ENCODE results near the gene DEPDC1B. TPM values are rescaled to one million over a fixed set of nuclear protein-coding genes. Genes with fewer than 3 reads are reported as not detected.

The DEPDC1B gene
- total and polyA plus RNA-seq, 2 of the 4 experiments (the other 2 are of a cell fraction), result 4.4 to 9.3 TPM

DNA sequence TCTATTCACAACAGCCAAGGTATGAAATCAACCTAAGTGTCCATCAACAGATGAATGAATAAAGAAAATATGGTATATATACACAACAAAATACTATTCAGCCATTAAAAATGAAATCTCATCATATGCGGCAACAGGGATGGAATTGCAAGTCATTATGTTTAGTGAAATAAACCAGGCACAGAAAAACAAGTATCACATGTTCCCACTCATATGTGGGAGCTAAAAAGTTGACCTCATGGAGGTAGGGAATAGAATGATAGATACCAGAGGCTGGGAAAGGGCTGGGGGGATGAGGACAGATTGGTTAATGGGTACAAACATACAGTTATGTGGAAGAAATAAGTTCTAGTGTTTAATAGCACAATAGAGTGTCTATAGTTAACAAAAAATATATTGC lies 149.7 kb downstream of the DEPDC1B start:
- H3K36me3 ChIP-seq (ENCODE audit: control insufficient read depth, insufficient read depth, low read length), result no peaks in the 10 kb centered on the region
- CTCF ChIA-PET, result no interaction called here
- H3K56ac ChIP-seq (ENCODE audit: extremely low read depth, insufficient read depth, low read length), result no peak overlapping the region
- in situ Hi-C loops (cut with MboI; ENCODE audit: low sequenced_read_pairs) (no loop called here), dilution Hi-C loops (cut with HindIII; ENCODE audit: low sequenced_read_pairs, unreplicated experiment) (no loop called here), intact Hi-C loops (cut with micrococcal nuclease) (no loop called here)
- H2AK5ac ChIP-seq (ENCODE audit: low read depth, low read length), result no peak overlapping the region
- H2AFZ ChIP-seq (replicated peaks; ENCODE audit: low read length, poor library complexity), result no peak overlapping the region
- no peak overlapping the region for H2BK15ac ChIP-seq (ENCODE audit: low read depth, low read length)
- POLR2A ChIA-PET (ENCODE audit: unreplicated experiment), result no interaction called here
- no peaks in the 10 kb centered on the region for H3K9me3 ChIP-seq (ENCODE audit: control insufficient read depth, insufficient read depth, low read length)
- no peak for DNase-seq
- H4K91ac ChIP-seq (ENCODE audit: insufficient read depth, low read depth, low read length), result no peak overlapping the region
- ATAC-seq (ENCODE audit: low read depth), result no peak
- H3K4me1 ChIP-seq (ENCODE audit: control insufficient read depth, insufficient read depth, low read length), result no peaks in the 10 kb centered on the region
- H3K4me2 ChIP-seq (ENCODE audit: low read depth, low read length), result no peak overlapping the region
- H2BK5ac ChIP-seq (ENCODE audit: low read depth, low read length, poor library complexity, severe bottlenecking), result no peak overlapping the region
- H3K9ac ChIP-seq (ENCODE audit: low read depth, low read length), result no peak overlapping the region
- no peak for TF ChIP-seq NFE2L2 (IDR thresholded peaks at IDR 0.05; ENCODE audit: low read depth, low read length)
- TF ChIP-seq POLR2A (IDR thresholded peaks at IDR 0.05; ENCODE audit: low read depth, low read length), result no peak
- no peak for TF ChIP-seq MAFK (IDR thresholded peaks at IDR 0.05; ENCODE audit: low read depth, low read length)
- no peak for TF ChIP-seq SMC3 (IDR thresholded peaks at IDR 0.05; ENCODE audit: low read depth, low read length)
- no peak for TF ChIP-seq RAD21 (IDR thresholded peaks at IDR 0.05; ENCODE audit: low read length)
- no peak for TF ChIP-seq USF2 (IDR thresholded peaks at IDR 0.05; ENCODE audit: low read depth, low read length)
- TF ChIP-seq BHLHE40 (IDR thresholded peaks at IDR 0.05; ENCODE audit: low read depth, low read length), result no peak
- no peak for TF ChIP-seq CTCF (conservative IDR thresholded peaks at IDR 0.05; ENCODE audit: low read depth, low read length)
- TF ChIP-seq RCOR1 (IDR thresholded peaks at IDR 0.05; ENCODE audit: insufficient replicate concordance, low read length), result no peak
- TF ChIP-seq MXI1 (IDR thresholded peaks at IDR 0.05; ENCODE audit: borderline replicate concordance, low read depth, low read length), result no peak
- no peak for TF ChIP-seq FOS (IDR thresholded peaks at IDR 0.05; ENCODE audit: low read depth, low read length)
- no peak for TF ChIP-seq MAZ (IDR thresholded peaks at IDR 0.05; ENCODE audit: borderline replicate concordance, low read depth, low read length)
- no peak for TF ChIP-seq CHD1 (IDR thresholded peaks at IDR 0.05; ENCODE audit: low read depth, low read length)
- TF ChIP-seq, protein P1, sequence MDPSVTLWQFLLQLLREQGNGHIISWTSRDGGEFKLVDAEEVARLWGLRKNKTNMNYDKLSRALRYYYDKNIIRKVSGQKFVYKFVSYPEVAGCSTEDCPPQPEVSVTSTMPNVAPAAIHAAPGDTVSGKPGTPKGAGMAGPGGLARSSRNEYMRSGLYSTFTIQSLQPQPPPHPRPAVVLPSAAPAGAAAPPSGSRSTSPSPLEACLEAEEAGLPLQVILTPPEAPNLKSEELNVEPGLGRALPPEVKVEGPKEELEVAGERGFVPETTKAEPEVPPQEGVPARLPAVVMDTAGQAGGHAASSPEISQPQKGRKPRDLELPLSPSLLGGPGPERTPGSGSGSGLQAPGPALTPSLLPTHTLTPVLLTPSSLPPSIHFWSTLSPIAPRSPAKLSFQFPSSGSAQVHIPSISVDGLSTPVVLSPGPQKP (IDR thresholded peaks at IDR 0.05; ENCODE audit: borderline replicate concordance, low read depth, low read length), result no peak
- no peak for TF ChIP-seq CEBPB (IDR thresholded peaks at IDR 0.05; ENCODE audit: low read depth, low read length)
- TF ChIP-seq RFX5 (IDR thresholded peaks at IDR 0.05; ENCODE audit: low read depth, low read length), result no peak
- no peak overlapping the region for H3K27ac ChIP-seq (ENCODE audit: insufficient read depth, low read length)
- no peak overlapping the region for H4K8ac ChIP-seq (ENCODE audit: low read depth in 2 of 2, low read length in 2 of 2)
- no peak overlapping the region for H2BK120ac ChIP-seq (ENCODE audit: low read depth, low read length)
- H2BK20ac ChIP-seq (ENCODE audit: low read depth, low read length), result no peak overlapping the region
- no peak overlapping the region for H3K23ac ChIP-seq (ENCODE audit: low read depth, low read length)
- no peak overlapping the region for H3K4ac ChIP-seq (ENCODE audit: low read depth, low read length)
- H3K14ac ChIP-seq (replicated peaks; ENCODE audit: low read depth, low read length), result no peak overlapping the region
- BruUV-seq (replicated peaks), result no TSS peak
- H4K5ac ChIP-seq (ENCODE audit: low read depth, low read length), result no peak overlapping the region
- no peaks in the 10 kb centered on the region for H3K27me3 ChIP-seq (ENCODE audit: control insufficient read depth, insufficient read depth, low read length)
- H3K9me1 ChIP-seq (ENCODE audit: insufficient read depth, low read length), result no peaks in the 10 kb centered on the region
- no peak overlapping the region for H3K18ac ChIP-seq (ENCODE audit: low read depth, low read length)
- H3K4me3 ChIP-seq (ENCODE audit: insufficient read depth, low read depth, low read length), result no peak overlapping the region
- no peaks in the 10 kb centered on the region for H3K79me1 ChIP-seq (ENCODE audit: low read depth in 1 of 2, low read length in 2 of 2)
- no peaks in the 10 kb centered on the region for H4K20me1 ChIP-seq (ENCODE audit: insufficient read depth, low read length)
- H2AK9ac ChIP-seq (replicated peaks; ENCODE audit: low read depth, low read length, poor library complexity), result no peak overlapping the region
- no CpG with 5 or more reads among the region's 1 CpG for WGBS, 2 experiments (ENCODE audit: extremely low coverage in 2 of 2, insufficient read length in 1 of 2)

All from IMR-90 (cell line).